Measurements from ENCODE around the gene KRTAP4-12.
"Not testable (repeated sequence)": the region's sequence is repeated elsewhere in the genome, so short reads cannot be mapped to it uniquely, and the experiment has no call there.

The KRTAP4-12 gene

DNA sequence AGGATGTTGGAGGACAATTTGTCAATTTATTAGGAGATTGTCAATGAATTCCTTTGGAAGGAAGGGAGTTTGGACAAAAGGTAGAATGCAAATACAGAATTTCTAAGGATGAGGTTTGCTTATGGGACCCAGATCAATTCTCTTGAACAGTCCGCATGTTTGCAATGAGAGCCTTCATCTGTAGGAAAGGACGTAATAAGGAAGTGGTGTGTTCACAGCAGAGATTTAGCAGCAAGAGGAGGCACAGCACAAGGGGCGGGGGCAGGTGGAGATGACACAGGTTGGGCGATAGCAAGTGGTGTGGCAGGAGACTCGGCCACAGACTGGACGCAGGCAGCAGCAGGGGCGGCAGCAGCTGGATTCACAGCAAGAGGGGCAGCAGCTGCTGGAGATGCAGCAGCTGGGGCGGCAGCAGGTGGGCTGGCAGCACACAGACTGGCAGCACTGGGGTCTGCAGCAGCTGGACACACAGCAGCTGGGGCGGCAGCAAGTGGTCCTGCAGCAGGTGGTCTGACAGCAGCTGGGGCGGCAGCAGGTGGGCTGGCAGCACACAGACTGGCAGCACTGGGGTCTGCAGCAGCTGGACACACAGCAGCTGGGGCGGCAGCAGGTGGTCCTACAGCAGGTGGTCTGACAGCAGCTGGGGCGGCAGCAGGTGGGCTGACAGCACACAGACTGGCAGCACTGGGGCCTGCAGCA is 541 bp downstream of the KRTAP4-12 start:
- H3K4me3 ChIP-seq (ENCODE audit: low read length); H3K36me3 ChIP-seq (ENCODE audit: insufficient read depth, low read length); H3K27ac ChIP-seq (ENCODE audit: low read depth, low read length); H3K27me3 ChIP-seq (ENCODE audit: insufficient read depth, low read length); H3K4me1 ChIP-seq (ENCODE audit: insufficient read depth, low read length); H3K9ac ChIP-seq (ENCODE audit: low read depth, low read length); H3K9me3 ChIP-seq (ENCODE audit: insufficient read depth, low read depth, low read length): not testable (repeated sequence)
- 86% methylated on average over 12 of the region's 12 CpGs for WGBS

DNA sequence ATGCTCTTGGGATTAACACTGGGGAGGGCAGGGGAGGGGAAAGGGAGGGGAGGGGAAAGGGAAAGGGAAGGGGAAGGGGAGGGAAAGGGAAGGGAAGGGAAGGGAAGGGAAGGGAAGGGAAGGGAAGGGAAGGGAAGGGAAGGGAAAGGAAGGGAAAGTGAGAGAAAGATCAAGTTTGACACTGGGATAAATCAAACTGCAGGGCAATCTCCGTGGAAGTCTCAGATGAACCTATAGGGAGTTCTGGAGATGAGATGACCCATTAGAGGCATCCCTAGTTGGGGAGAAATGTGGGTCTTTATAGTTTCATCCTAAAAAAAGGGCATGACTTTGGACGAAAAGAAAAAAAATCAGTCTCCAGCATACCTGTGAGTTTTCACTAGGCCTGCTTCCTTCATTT is 2.2 kb downstream of the KRTAP4-12 start:
- Histone ChIP-seq H3K27me3 (ENCODE audit: insufficient read depth, low read length) (no peaks in the 10 kb centered on the region), H3K4me1 (ENCODE audit: insufficient read depth, low read length) (no peaks in the 10 kb centered on the region), H3K27ac (ENCODE audit: low read depth, low read length) (no peak overlapping the region), H3K36me3 (ENCODE audit: insufficient read depth, low read length) (no peaks in the 10 kb centered on the region), H3K9me3 (ENCODE audit: insufficient read depth, low read depth, low read length) (peaks cover 5% of the 10 kb centered on the region; the same call in 1 of the 2 replicates), H3K4me3 (ENCODE audit: low read length) (no peak overlapping the region), H3K9ac (ENCODE audit: low read depth, low read length) (no peak overlapping the region)
- WGBS, result 91% methylated on average over 2 of the region's 2 CpGs

DNA sequence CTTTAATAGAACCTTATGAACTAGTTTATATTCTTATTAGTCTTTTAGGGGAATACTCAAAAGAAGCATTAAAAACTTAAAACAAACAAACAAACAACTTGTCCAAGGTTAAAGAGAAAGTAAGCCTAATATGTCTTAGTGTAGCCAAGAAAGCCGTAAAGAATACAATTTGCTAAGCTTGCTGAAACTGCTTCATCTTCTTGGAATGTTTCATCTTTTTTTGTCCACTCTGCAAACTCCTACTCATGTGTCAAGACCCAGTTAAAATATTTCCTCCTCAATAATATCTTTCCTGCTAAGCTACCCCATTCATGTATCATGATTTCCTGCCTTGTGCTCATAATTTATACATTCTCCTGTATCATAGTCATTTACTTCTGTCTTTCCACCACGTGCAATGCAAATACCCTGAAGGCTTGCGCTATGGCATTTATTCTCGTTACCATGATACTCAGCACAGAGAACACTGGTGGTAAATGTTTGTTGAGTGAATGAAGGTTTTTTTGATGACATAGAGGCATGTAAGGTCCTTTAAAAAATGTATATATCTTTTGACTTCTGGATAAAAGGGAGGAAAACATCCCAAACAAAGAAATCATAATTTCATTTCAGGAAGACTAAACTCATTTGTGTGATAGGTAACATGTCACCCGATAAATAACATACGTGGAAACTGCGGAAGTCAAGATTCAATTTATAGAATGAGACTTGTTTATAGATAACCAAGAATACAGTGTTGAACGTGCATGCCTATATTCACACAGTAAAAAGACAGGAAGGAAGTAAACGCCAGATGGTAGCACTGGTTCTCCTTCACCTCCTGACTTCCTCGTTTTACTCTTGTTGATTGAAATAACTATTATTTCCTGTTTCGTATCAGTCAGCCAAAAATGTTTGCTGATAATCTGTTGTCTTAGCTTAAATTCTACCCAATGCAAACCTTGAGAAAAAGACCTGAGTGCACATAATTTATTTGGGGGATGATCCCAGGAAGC is 4.0 kb downstream of the KRTAP4-12 start:
- H3K4me1 ChIP-seq (ENCODE audit: insufficient read depth, low read length); H3K9ac ChIP-seq (ENCODE audit: low read depth, low read length); H3K27me3 ChIP-seq (ENCODE audit: insufficient read depth, low read length); H3K9me3 ChIP-seq (ENCODE audit: insufficient read depth, low read depth, low read length); H3K27ac ChIP-seq (ENCODE audit: low read depth, low read length); H3K4me3 ChIP-seq (ENCODE audit: low read length); H3K36me3 ChIP-seq (ENCODE audit: insufficient read depth, low read length): not testable (repeated sequence)
- WGBS, result 89% methylated on average over 10 of the region's 11 CpGs

DNA sequence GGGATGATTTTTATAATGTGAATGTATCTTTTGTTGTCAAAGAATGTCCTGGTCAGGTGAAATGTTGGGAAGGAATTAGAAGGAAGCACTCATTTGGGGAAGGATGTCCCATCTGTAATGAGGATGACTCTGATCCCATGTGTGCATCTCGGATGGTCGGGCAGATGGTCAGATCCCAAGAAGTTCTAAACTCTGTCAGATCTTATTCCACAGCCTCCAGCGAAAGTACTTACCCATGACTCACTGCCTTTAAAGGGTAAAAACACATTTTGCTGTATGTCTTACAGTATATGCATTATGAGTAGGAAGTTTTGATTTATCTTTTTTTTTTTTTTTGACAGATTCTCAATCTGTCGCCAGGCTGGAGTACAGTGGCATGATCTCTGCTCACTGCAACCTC is 5.3 kb downstream of the KRTAP4-12 start:
- H3K36me3 ChIP-seq (ENCODE audit: insufficient read depth, low read length), result no peaks in the 10 kb centered on the region
- peaks cover 7% of the 10 kb centered on the region; the same call in 1 of the 2 replicates for H3K9me3 ChIP-seq (ENCODE audit: insufficient read depth, low read depth, low read length)
- no peak overlapping the region for H3K4me3 ChIP-seq (ENCODE audit: low read length)
- no peak overlapping the region for H3K27ac ChIP-seq (ENCODE audit: low read depth, low read length)
- no peaks in the 10 kb centered on the region for H3K27me3 ChIP-seq (ENCODE audit: insufficient read depth, low read length)
- H3K4me1 ChIP-seq (ENCODE audit: insufficient read depth, low read length), result no peaks in the 10 kb centered on the region
- no peak overlapping the region for H3K9ac ChIP-seq (ENCODE audit: low read depth, low read length)
- 95% methylated on average over 4 of the region's 4 CpGs for WGBS

DNA sequence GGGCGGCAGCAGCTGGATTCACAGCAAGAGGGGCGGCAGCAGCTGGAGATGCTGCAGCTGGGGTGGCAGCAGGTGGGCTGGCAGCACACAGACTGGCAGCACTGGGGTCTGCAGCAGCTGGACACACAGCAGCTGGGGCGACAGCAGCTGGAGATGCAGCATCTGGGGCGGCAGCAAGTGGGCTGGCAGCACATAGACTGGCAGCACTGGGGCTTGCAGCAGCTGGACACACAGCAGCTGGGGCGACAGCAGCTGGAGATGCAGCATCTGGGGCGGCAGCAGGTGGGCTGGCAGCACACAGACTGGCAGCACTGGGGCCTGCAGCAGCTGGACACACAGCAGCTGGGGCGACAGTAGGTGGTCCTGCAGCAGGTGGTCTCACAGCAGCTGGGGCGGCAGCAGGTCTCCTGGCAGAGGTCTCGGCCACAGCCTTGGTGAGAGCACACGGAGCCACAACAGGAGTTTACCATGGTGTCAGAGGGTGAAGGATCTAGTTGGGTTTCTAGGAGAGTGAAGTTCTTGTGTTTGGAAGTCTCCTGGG is 6.1 kb downstream of the KRTAP4-12 start, which contains the start of gene KRTAP4-11:
Gene KRTAP4-11 (minus strand): TSS at position 528 of the 541 bp plus-strand sequence. CDS start 58 bp downstream, at position 470.
- not testable (repeated sequence) for H3K9ac ChIP-seq (ENCODE audit: low read depth, low read length); H3K4me1 ChIP-seq (ENCODE audit: insufficient read depth, low read length); H3K27me3 ChIP-seq (ENCODE audit: insufficient read depth, low read length); H3K36me3 ChIP-seq (ENCODE audit: insufficient read depth, low read length); H3K27ac ChIP-seq (ENCODE audit: low read depth, low read length); H3K4me3 ChIP-seq (ENCODE audit: low read length)
- 87% methylated on average over 10 of the region's 10 CpGs for WGBS
- peaks cover 10% of the 10 kb centered on the region for H3K9me3 ChIP-seq (ENCODE audit: insufficient read depth, low read depth, low read length)

DNA sequence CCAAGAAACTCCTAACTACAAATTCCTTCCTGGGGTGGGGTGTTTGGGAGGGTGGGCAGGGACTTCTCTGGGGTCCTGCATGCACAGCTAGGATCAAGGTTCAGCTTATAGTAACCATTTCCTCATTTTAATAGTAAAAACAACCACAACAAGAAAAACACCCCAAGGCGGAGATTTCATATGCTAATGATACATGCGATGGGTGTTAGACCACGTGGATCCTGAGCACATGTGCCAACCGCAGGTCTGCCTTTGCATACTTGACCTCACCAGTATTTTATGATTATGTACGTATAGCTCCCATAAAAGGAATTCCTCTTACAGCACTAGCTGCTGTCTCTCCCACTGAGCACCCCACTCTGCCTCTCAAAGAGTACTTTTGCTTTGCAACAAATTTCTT is 7.7 kb downstream of the KRTAP4-12 start:
- Histone ChIP-seq H3K27me3 (ENCODE audit: insufficient read depth, low read length) (no peaks in the 10 kb centered on the region), H3K9ac (ENCODE audit: low read depth, low read length) (no peak overlapping the region), H3K27ac (ENCODE audit: low read depth, low read length) (no peak overlapping the region), H3K36me3 (ENCODE audit: insufficient read depth, low read length) (no peaks in the 10 kb centered on the region), H3K4me1 (ENCODE audit: insufficient read depth, low read length) (no peaks in the 10 kb centered on the region), H3K9me3 (ENCODE audit: insufficient read depth, low read depth, low read length) (peaks cover 24% of the 10 kb centered on the region), H3K4me3 (ENCODE audit: low read length) (no peak overlapping the region)
- 87% methylated on average over 5 of the region's 5 CpGs for WGBS

DNA sequence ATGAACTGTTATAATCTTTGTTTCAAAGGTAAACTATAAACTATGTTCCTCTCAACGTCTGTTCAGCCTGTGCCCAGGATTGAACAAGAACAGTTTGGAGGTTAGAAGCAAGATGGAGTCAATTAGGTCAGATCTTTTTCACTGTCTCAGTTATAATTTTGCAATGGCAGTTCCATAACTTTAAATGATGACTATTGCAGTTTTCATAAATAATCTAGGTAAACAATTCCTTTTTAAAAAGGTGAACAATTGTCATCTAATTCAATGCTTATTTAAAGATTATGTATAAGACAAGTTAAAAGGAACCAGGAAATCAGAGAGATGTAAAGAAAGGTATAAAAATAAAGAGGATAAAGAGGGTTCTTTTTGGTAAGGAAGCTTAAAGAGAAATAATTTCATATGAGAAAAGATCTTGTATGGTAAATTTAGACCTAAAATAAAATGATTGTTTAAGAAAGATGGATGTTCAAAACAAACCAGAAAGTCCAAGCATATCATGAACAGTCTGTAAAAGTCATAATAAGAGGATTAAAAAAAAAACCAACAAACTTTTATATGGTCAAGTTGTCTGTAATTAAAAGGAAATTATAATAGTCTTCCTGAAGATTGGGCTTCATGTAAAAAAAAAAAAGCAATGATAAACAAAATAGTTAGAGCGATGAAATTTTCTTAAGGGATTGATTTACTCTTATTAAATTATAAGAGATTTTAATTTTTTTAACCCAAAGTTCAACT is 12.7 kb downstream of the KRTAP4-12 start:
- peaks cover 21% of the 10 kb centered on the region for H3K4me1 ChIP-seq (ENCODE audit: insufficient read depth, low read length)
- no peak overlapping the region for H3K9ac ChIP-seq (ENCODE audit: low read depth, low read length)
- H3K4me3 ChIP-seq (ENCODE audit: low read length), result no peak overlapping the region
- no peaks in the 10 kb centered on the region for H3K27me3 ChIP-seq (ENCODE audit: insufficient read depth, low read length)
- WGBS, result 91% methylated on average over 1 of the region's 2 CpGs
- no peak overlapping the region for H3K27ac ChIP-seq (ENCODE audit: low read depth, low read length)
- H3K9me3 ChIP-seq (ENCODE audit: insufficient read depth, low read depth, low read length), result peaks cover 33% of the 10 kb centered on the region
- H3K36me3 ChIP-seq (ENCODE audit: insufficient read depth, low read length), result no peaks in the 10 kb centered on the region

DNA sequence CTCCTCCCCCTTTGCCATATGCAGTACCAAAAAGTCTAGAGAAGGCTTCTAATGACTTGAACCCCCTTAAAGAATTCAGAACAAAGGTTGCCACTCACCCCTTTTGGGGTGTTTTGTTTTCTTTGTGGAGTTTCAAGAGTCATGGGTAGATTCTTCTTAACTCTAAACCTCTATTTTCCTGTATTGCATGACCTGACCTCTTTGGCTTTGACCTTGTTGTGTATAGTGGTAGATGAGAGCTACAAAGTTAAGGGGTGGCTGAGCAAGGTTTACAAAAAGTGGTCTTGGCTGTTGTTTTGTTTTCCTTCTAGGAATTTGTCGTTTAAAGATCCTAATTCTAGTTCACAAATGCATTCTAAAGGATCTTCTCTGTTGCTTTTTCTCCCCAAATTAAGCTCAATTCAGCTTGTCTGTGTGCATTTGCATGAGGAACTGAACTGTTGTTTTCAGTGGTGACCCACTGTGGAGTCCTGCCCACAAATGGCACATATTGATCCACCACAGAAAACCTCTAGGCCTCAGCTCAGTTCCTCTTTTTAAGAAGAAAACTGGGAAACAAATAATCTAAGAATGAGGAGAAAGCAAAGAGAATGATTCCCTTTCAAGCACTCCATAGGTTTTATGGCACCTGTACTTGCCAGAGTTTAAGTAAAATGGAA is 15.1 kb downstream of the KRTAP4-12 start:
- WGBS, result 40% methylated on average over 1 of the region's 1 CpG
- H3K4me1 ChIP-seq (ENCODE audit: insufficient read depth, low read length), result peaks cover 21% of the 10 kb centered on the region
- not testable (repeated sequence) for H3K27ac ChIP-seq (ENCODE audit: low read depth, low read length); H3K4me3 ChIP-seq (ENCODE audit: low read length); H3K9ac ChIP-seq (ENCODE audit: low read depth, low read length); H3K27me3 ChIP-seq (ENCODE audit: insufficient read depth, low read length); H3K36me3 ChIP-seq (ENCODE audit: insufficient read depth, low read length)
- H3K9me3 ChIP-seq (ENCODE audit: insufficient read depth, low read depth, low read length), result peaks cover 30% of the 10 kb centered on the region

DNA sequence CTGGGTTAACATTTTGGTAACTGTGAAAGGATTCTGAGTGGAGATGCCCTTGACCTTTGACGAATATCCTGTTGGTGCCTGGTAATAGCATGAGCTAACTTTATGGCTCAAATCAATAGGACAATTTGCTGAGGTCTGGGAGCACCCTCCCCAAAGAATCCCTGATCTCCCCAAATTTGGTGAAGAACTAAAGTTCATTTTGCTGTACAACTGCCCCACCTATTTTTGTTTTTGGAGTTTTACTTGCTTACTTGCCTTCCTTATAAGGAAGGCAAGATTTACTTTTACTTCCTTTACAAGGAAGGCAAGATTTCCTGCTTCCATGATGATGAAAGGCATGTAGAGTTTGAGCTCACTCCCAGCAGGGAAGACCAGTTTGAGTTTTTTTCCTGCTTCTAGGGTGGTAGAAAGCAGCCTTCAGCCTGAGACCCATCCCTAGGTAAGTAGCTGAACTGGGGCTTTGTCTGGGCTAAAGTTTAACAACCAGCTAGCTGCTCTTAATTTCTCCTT is 16.0 kb downstream of the KRTAP4-12 start:
- Histone ChIP-seq H3K27me3 (ENCODE audit: insufficient read depth, low read length) (no peaks in the 10 kb centered on the region), H3K9me3 (ENCODE audit: insufficient read depth, low read depth, low read length) (peaks cover 26% of the 10 kb centered on the region), H3K27ac (ENCODE audit: low read depth, low read length) (peak overlapping the region; percentile 41; the same call in 1 of the 2 replicates), H3K9ac (ENCODE audit: low read depth, low read length) (no peak overlapping the region), H3K4me1 (ENCODE audit: insufficient read depth, low read length) (peaks cover 21% of the 10 kb centered on the region), H3K4me3 (ENCODE audit: low read length) (no peak overlapping the region), H3K36me3 (ENCODE audit: insufficient read depth, low read length) (no peaks in the 10 kb centered on the region)
- 100% methylated on average over 1 of the region's 1 CpG for WGBS

DNA sequence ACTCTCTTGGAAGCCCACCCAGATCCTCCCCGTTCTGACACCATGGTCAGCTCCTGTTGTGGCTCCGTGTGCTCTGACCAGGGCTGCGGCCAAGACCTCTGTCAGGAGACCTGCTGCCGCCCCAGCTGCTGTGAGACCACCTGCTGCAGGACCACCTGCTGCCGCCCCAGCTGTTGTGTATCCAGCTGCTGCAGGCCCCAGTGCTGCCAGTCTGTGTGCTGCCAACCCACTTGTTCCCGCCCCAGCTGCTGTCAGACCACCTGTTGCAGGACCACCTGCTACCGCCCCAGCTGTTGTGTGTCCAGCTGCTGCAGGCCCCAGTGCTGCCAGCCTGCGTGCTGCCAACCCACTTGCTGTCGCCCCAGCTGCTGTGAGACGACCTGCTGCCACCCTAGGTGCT is 18.6 kb downstream of the KRTAP4-12 start, which contains the start of gene KRTAP4-9:
Gene KRTAP4-9 (plus strand): TSS at position 43 of the 400 bp plus-strand sequence. CDS start 0 bp downstream, at position 43.
- 87% methylated on average over 10 of the region's 10 CpGs for WGBS
- H3K27me3 ChIP-seq (ENCODE audit: insufficient read depth, low read length); H3K9me3 ChIP-seq (ENCODE audit: insufficient read depth, low read depth, low read length); H3K9ac ChIP-seq (ENCODE audit: low read depth, low read length); H3K36me3 ChIP-seq (ENCODE audit: insufficient read depth, low read length); H3K4me3 ChIP-seq (ENCODE audit: low read length); H3K27ac ChIP-seq (ENCODE audit: low read depth, low read length): not testable (repeated sequence)
- H3K4me1 ChIP-seq (ENCODE audit: insufficient read depth, low read length), result peaks cover 21% of the 10 kb centered on the region
